GM18507 (cell line): ENCODE data around the gene KRT84.

Experiments
- DNase-seq: peaks from one replicate; pipeline ENCODE4 v3.0.0; 2011; ENCODE audit warnings: low read depth; ENCODE audit not compliant: insufficient read length; ENCODE audit errors: extremely low spot score
- FAIRE-seq: peaks from 2 replicates; lab custom pipeline; 2011; peaks lifted over from hg19 to GRCh38; lab: Jason Lieb, UNC

Gene KRT84, protein sequence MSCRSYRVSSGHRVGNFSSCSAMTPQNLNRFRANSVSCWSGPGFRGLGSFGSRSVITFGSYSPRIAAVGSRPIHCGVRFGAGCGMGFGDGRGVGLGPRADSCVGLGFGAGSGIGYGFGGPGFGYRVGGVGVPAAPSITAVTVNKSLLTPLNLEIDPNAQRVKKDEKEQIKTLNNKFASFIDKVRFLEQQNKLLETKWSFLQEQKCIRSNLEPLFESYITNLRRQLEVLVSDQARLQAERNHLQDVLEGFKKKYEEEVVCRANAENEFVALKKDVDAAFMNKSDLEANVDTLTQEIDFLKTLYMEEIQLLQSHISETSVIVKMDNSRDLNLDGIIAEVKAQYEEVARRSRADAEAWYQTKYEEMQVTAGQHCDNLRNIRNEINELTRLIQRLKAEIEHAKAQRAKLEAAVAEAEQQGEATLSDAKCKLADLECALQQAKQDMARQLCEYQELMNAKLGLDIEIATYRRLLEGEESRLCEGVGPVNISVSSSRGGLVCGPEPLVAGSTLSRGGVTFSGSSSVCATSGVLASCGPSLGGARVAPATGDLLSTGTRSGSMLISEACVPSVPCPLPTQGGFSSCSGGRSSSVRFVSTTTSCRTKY

DNA sequence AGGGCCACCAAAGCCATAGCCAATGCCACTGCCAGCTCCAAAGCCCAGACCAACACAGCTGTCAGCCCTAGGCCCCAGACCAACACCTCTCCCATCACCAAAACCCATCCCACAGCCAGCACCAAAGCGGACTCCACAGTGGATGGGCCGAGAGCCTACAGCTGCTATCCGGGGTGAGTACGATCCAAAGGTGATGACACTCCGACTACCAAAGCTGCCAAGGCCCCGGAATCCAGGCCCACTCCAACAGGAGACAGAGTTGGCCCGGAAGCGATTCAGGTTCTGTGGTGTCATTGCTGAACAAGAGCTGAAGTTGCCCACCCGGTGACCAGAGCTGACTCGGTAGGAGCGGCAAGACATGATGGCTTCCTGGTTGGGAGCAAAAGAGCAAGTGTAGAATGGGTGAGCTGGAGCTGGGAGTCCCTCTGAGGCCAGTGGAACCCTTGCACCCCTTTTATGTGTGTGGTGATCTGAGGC, at the start of gene KRT84:
Gene KRT84 (minus strand): TSS at position 427 of the 477 bp plus-strand sequence. CDS start 67 bp downstream, at position 360.
- no peak for FAIRE-seq
- DNase-seq: no peak

DNA sequence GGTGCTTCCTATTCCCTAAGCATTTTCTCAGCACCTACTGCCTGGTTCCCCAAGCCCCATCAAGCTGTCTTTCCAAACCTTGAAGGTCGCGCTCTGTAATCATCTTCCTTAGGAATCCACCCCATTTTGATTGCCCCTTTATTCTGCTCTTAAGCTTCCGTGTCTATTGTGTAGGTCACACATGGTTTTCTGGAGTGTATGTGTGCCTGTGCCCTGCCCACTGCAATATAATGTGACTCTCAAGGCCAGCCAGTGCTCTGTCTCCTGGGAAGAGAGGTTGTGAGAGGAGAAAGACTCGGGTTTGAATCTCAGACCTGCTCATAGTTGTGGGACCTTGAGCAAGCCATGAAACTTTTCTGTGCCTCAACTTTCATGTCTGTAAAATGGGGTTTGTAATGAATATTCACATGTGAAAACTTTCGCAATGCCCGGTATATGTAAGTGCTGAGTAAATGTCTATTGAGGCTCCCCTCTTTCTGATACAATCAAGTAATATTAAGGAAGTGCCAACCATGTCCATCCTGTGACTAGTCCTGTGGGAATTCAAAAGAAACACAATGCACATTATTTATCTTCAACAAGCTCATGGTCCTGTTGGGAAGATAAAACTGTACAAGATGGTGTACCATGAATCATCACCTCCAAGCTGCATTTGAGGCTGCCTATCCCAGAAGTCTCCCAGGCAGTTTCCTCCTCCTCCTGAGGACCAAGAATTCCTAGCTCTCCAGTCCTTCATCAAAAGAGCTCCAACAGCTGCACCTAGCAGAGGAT, 49.5 kb upstream of the KRT84 start:
- DNase-seq (no peak), FAIRE-seq (no peak)

DNA sequence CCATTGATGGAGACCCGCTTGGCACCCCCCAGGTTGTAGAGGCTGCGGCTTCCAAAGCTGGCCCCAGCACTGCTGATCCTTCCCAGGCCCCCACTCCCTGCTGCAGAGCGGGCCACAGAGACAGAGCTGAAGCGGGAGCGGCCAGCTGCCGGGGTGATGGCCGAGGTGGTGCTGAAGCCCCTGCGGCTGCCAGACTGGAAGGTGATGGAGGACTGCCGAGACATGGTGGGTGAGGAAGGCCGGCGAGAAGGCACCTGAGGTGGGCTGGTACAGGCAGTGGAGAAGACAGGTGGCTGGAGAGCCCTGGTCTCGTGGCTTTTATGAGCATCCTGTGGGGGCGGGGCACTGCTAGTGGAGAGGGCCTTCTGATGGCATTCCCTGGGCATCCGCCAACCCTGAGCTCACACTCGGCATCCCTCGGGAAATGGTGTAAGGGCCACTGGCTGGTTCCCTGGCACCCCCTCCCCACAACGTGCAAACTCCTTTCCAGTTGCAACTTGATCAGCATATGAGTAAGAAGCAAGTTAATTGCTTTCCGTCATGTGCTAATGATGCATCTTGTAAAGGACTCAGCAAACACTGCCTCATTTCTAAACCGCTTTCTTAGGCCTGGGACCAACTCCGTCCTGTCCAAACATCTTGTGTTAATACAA, 48.8 kb upstream of the KRT84 start, which contains the start of gene KRT75:
Gene KRT75 (minus strand): TSS at position 291 of the 653 bp plus-strand sequence. CDS start 67 bp downstream, at position 224.
- DNase-seq (no peak), FAIRE-seq (no peak)

DNA sequence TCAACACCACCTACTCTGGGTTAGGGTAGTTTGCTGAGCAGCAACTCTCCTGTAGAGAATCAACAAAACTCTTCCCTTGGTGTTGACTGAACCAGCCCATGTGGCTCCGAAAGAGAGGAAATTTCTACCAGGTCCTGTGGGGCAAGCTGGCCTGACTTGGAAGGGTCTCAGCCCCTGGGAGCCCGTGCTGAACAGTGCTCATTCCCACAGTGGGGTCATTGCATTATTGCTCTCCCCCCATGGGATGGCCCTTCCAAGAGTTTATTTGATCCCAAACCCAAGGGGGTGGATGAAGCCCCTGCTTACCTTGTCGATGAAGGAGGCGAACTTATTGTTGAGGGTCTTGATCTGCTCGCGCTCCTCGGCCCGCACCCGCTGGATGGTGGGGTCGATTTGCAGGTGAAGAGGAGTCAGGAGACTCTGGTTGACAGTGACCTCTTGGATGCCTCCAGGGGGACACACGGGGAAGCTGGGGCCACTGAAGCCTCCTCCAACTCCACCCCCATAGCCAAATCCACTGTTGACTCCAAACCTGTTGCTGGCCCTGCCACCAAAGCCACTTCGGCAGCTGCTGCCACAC, 48.1 kb upstream of the KRT84 start:
- no peak for DNase-seq
- no peak for FAIRE-seq

DNA sequence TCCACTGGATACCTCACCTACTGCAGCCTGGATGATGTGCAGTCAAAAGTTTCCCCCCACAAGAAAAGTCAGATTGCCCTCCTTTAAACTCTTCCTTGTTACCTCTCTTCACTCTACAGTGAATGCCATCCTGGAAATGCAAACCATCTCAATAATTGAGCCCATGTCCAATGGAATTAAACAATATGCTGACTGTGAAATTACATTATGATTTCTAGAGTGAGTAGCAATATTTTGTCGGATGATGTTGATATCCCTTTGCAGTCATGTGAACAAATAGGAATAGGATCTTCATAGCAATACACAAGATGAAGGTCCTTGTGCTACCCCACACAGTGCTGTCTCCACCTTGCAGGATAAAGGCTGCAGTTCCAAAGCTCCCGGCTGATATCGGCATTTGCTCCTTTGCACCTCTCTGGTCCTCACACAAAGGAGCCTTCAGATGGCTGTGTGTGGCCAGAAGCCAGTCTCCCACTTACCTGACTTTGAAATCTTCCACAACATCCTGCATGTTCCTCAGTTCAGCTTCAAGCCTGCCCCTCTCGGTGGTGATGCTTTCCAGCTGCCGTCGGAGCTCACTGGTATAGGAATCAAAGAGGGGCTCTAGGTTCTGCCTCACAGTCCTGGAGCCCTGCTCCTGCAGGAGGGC, 47.2 kb upstream of the KRT84 start:
- DNase-seq (no peak), FAIRE-seq (no peak)

DNA sequence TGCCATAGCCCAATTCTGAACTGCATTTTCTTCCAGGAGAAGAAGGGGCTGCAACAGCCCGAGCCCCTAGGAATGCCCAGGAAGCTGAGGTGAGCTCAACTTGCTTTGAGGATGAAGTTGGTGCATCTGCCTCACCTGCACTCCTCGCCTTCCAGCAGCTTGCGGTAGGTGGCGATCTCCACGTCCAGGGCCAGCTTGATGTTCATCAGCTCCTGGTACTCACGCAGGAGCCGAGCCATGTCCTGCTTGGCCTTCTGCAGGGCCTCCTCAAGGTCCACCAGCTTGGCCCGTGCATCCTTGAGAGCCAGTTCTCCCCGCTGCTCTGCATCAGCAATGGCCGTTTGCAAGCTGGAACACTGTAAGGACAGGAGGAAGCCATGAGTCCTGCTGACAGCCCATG, 42.7 kb upstream of the KRT84 start:
- FAIRE-seq (no peak), DNase-seq (no peak)

DNA sequence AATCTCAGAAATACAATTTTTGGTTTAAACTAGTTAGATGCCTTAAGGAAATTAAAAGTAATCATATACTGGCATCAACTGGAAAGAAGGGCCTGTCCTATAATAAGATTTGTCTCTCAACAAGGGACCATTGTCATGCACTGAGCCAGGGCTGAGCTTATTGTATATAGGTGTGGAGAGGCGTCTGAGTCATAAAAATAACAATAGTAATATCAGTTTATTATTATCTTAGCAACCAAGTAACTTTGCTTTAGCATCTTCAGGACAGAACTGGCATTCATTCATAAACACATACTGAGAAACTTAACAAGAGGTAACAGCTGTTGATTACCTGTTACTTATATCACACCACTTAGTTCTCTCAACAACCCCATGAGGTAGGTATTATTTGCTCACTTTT, 41.6 kb upstream of the KRT84 start:
- FAIRE-seq (no peak), DNase-seq (no peak)

DNA sequence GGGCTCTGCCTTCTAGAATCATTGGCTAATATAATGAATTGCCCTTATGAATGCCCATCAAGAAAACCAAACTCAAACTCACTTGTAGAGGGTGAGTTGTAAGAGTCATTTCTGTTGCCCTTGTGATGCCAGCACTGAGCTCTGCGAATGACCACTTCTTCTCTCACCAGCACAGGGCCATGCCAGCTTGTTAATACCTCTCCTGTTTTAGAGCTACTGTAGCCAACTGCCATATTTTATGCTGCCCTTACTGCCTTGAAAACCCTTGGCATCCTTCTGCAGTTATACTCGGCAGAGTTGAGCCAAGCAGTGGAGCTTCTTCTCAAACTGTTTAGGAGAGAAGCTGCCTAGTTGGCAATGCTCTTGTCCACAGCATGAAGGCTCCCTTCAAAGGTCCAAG, 40.6 kb upstream of the KRT84 start:
- FAIRE-seq: no peak
- no peak for DNase-seq

DNA sequence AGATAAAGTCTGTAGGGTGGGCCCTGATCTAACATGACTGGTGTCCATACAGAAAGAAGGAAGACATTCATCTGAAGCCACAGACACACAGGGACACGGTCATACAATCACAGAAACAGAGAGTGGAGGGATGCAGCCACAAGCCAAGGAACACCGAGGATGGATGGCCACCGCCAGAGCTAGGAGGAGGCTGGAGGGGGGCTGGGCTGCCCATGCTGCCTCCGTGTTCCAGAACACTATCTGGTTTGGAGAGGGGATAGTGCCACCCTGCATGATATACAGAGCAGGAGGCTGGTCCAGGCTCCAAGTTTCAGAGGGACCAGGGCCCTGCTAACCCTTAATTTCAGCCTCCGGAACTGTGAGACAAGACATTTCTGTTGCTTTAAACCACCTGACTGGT, 40.0 kb upstream of the KRT84 start:
- DNase-seq (no peak), FAIRE-seq (no peak)

DNA sequence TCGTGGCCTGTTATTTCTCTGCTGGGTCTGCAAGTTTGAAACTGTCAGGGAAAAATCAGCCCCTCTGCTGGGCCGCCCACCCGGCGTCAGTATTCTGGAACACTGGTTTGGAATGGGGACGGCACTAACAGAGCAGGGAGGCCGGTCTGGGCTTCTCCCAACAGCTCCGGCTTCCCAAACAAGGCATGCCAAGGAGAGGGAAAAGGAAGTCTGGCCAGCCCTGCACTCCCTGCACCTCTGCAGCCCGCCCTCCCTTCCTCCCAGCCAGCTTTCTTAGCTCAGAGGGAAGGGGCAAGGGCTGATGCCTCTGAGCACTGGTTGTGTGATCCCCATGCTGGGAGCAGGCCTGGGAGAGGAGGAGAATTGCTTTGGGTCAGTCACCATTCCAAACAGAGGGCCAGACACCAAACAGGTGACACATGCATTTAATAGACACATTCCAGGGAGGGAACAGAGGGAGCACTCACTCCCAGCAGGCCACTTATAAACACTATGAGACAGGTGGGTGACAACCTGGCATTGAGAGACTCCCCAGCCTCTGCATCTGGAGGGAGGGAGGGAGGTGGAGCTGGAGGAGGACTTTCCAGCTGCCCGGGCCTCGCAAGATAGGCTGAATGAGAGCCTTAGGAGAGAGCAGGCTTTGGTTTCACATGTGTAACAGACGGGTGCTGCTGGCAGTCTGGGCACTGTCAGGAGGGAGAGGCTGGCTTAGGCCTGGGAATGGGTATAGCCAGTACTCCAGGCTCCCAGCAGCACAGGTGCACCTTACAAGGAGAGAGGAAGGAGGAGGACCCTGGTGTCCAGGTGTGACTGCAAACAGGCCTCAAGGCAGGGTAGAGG, 38.4 kb upstream of the KRT84 start:
- FAIRE-seq: no peak
- DNase-seq: no peak

DNA sequence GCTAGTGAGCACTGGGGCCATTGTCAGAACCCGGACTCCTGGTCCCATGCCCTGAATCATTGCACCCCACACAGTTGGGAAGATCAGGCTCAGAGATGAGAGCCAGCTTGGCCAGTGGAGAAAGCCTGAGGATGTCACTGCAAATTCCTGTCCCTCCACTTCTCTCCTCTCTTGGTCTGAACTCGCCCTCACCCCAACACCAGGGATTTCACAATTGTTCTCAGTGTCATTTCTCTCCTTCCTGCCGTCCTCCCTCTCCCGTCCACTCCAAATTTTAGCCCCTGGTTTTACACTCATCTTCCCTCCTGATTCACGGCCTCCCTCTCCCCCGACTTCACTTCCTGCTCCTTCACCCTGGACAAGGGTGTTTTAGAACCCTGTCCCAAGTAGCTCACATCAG, 37.6 kb upstream of the KRT84 start:
- DNase-seq: no peak
- no peak for FAIRE-seq

DNA sequence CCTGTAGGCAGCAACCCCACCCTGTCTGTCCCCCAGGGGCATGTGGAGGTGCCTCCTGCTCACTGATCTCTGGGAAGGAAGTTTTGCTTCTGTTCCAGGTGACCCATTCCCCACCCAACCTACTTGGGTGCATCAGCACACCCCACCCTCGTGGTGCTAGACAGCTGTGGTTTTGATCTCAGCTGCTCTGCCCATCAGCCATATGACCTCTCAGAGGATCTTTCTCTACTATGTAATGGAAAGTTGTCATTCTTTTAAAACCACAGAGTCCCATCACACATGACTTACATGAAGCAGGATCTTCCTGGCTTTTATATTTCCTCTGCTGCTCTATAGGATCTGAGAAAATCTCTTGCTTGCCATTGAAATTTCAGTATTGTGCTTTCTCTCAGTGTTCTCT, 34.2 kb upstream of the KRT84 start:
- DNase-seq (no peak), FAIRE-seq (no peak)

DNA sequence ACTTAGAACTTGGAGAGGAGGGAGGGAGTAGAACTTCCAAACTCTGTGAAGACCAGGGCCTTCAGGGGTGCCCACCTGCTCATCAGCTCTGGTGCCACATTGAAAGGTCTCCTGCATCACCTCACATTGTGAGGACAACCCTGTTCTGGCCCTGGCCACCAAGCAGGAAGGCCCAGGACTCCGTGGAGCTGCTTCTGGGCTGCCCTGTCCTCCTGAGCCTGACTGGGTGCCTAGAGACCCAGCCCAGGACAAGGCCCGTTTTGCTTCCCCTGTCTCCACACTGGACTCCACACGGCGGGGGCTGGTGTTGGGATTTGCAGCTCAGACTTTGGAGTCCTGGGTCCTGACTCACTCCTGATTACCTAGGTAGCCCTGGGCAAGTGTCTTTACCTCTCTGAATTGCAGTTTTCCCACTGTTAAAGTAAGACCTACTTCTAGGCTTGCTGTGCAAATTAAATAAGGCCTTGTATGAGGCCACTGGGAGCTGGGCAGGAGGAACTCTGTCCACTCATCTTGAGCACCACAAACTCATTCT, 33.2 kb upstream of the KRT84 start:
- FAIRE-seq (no peak), DNase-seq (no peak)

DNA sequence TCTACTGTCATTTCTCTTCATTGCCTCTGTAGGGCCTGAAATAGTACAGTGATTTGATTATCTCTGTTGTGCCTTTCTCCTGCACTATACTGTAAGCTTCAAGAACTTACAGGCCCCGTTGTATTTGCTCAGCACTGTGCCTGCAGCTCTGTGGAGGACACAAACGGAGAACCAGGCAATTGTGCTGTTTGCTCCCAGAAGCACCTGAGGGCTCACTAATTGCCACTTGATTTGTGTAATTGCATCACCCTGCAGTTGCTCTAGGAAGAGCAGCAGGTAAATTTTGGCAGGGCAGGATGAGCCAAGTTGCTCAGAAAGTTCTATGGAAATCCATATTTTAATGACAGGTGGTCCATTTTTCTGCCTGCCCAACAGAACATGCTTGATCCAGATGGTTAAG, 32.3 kb upstream of the KRT84 start:
- no peak for FAIRE-seq

DNA sequence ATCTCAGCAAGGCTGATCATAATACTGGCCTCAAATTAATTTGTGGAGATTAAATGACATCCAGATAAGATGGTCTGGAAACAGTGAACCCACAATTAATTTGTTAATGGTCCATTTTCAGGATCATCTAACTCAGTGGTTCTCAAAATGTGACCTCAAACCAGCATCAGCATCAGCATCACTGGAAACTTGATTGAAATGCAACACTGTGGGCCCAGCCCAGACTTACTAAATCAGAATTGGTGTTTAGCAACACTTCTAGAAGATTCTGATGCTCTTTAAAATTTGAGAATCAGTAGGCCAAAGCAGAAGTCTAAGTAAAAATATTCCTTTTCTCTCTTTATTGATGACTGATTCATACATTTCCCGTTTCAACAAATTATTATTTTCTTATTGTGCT, 31.3 kb upstream of the KRT84 start:
- FAIRE-seq: no peak
- DNase-seq: no peak

More for the DNA sequence above, 32.3 kb upstream of the KRT84 start:
- DNase-seq: no peak

DNA sequence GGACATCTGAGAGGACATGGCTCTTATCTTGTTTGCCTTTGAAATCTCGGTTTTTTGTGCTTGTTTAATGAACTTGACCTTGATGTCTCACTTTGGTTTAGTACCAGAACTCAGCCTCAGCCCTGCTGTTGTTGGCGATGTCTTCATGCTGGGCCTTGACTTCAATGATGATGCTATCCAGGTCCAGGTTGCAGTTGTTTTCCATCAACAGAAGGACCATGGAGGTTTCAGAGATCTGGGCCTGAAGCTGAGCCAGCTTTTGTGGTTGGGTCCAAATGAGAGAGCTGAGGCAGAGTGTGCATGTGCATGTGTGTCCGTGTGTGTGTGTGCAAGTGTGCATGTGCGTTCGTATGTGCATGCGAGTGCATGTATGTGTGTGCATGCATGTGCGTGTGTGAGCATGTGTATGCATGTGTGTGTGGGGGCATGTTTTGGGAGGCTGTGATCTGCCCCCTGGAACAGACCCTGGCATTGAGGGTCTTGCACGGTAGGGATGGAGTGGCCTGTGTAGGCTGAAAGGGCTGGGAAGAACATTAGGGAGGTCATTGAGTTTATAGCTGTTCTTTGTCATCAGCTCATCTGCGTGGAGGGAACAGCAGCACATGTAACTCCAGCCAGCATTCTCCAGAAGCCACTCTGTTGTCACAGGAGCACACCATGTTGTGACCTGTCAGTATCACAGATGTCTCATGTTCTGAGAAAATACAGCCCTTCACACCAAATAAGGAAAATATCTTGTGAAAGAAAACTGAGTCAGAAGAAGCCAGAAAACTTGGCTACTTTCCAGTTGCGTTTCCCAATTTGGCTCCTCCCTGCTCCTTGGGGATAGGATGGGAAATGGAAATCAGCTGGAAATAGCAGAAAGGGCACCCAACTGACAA, 30.7 kb upstream of the KRT84 start:
- FAIRE-seq (no peak), DNase-seq (no peak)

DNA sequence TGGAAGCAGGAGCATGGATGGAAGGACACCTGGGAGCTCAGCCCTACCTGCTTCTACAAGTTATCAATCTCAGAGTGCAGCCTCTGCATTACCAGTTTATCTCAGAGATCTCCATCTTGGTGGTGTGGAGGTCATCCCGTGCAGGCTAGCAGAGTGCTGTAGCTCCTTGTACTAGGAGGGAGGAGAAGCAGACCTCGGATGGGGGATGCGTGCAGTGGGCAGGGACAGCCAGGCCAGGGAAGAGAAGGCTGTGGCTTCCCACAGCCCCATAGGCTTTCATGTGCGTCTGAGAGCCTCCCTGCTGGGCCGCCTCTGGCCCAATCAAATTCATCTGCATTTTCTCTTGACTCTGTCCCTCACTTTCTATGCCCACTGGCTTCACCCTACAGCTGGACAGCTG, 29.5 kb upstream of the KRT84 start:
- no peak for DNase-seq
- FAIRE-seq: no peak
